Transverse colon (tissue), 4 donors: ENCODE data around the gene SECTM1.

Source experiments
- EP300 ChIP-seq: sonication (generic); formaldehyde crosslinking; IDR thresholded peaks from one replicate; pipeline ENCODE4 v1.6.1; 2017; ENCODE audit warnings: antibody characterized with exemption, low read depth
- POLR2A ChIP-seq: fragments of 450-650 bp; IDR thresholded peaks from one replicate; pipeline ENCODE4 v1.6.1; 2016; ENCODE audit warnings: antibody characterized with exemption, mild to moderate bottlenecking, moderate library complexity
- POLR2AphosphoS5 ChIP-seq, 3 donors: sonication (generic); formaldehyde crosslinking; IDR thresholded peaks; one replicate each; pipeline ENCODE4 v1.6.1; 2016; ENCODE audit warnings: antibody characterized with exemption in 3 of 3
- TF ChIP-seq, protein P1 (sequence below), 5 experiments: fragments of 200-600 bp in 3 of 5; fragments of 450-650 bp in 2 of 5; sonication (generic) in 3 of 5; IDR thresholded peaks; 1 replicate in 2 of 5; 2 replicates in 3 of 5; pipeline ENCODE4 v1.5.1; 2016 to 2017; ENCODE audit warnings: antibody characterized with exemption in 5 of 5, inconsistent platforms in 3 of 5, mild to moderate bottlenecking in 2 of 5, moderate library complexity in 1 of 5

DNA sequence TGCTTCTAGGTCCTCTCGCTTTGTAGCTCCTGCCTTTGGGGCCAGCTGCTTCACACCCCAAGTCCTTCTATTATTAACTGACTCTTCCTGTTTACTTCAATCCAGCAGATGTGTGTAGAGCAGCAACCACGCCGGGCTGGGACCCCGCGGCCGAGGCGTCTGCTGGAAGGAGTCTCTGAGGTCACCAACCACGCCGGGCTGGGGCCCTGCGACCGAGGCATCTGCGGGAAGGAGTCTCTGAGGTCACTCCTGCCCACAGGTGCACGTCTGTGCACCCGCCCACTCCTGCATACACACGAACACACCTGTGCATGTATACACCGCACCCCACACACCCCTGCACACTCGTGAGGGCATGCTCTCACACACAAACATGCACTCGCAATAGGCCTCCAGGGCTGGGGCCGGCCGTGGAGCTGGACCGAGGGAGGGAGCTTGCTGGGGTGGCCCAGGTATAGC lies 17.7 kb upstream of the SECTM1 start:
- TF ChIP-seq, protein P1, sequence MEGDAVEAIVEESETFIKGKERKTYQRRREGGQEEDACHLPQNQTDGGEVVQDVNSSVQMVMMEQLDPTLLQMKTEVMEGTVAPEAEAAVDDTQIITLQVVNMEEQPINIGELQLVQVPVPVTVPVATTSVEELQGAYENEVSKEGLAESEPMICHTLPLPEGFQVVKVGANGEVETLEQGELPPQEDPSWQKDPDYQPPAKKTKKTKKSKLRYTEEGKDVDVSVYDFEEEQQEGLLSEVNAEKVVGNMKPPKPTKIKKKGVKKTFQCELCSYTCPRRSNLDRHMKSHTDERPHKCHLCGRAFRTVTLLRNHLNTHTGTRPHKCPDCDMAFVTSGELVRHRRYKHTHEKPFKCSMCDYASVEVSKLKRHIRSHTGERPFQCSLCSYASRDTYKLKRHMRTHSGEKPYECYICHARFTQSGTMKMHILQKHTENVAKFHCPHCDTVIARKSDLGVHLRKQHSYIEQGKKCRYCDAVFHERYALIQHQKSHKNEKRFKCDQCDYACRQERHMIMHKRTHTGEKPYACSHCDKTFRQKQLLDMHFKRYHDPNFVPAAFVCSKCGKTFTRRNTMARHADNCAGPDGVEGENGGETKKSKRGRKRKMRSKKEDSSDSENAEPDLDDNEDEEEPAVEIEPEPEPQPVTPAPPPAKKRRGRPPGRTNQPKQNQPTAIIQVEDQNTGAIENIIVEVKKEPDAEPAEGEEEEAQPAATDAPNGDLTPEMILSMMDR (IDR thresholded peaks at IDR 0.05), result no peak
- no peak for TF ChIP-seq EP300
- TF ChIP-seq POLR2AphosphoS5 (IDR thresholded peaks at IDR 0.05), result no peak
- TF ChIP-seq POLR2A, result no peak
